NCI-H2081 treated with DMSO at 0.1 percent for 48 hours (cell line): ENCODE measurements around the gene GNGT1.

Experiments used
- DNase-seq: peaks from one replicate; lab custom pipeline; 2025; lab: John Stamatoyannopoulos, UW

GNGT1 gene

GRCh38 chr7:93906267-93906666 lies at the start of gene GNGT1:
Gene GNGT1 (plus strand): TSS chr7:93906567. CDS start chr7:93906747, 180 bp downstream.
- DNase-seq, result no peak

- DNase-seq, result no peak
Measured at GRCh38 chr7:93858857-93859256, 47.5 kb upstream of the GNGT1 start.

- DNase-seq, result no peak
Measured at GRCh38 chr7:93860261-93860660, 46.1 kb upstream of the GNGT1 start.

GRCh38 chr7:93861325-93861949 lies 44.9 kb upstream of the GNGT1 start:
- no peak for DNase-seq

GRCh38 chr7:93862651-93863050 lies 43.7 kb upstream of the GNGT1 start:
- no peak for DNase-seq

GRCh38 chr7:93866886-93867285 lies 39.5 kb upstream of the GNGT1 start:
- DNase-seq, result no peak

GRCh38 chr7:93873998-93874574 lies 32.3 kb upstream of the GNGT1 start:
- DNase-seq, result no peak

- DNase-seq, result no peak
Measured at GRCh38 chr7:93877742-93878141, 28.6 kb upstream of the GNGT1 start.

- no peak for DNase-seq
Measured at GRCh38 chr7:93879356-93879755, 27.0 kb upstream of the GNGT1 start.

- no peak for DNase-seq
Measured at GRCh38 chr7:93882468-93882867, 23.9 kb upstream of the GNGT1 start.

GRCh38 chr7:93883078-93883916 lies 23.1 kb upstream of the GNGT1 start:
- no peak for DNase-seq

- DNase-seq, result no peak
Measured at GRCh38 chr7:93883917-93884345, 22.4 kb upstream of the GNGT1 start.

GRCh38 chr7:93884541-93884940 lies 21.8 kb upstream of the GNGT1 start:
- no peak for DNase-seq

DNA sequence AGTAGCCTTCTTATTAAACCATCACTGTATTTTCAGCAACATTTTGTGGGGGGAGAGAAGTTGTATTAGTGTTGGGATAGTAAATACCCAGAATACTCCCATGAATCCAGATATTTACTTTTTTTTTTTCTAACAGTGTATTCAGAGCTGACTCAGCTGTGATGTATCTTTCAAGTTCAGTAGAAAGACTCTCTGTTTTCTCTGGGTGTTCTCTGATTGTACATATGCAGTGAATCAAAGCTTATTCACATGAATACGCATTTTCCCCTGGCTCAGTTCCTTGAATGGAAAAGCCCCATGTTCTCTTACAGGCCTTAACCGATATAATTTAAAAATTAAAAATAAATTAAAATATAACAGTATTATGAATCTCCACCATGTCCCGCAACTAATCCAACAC lies 17.1 kb upstream of the GNGT1 start:
- no peak for DNase-seq

DNA sequence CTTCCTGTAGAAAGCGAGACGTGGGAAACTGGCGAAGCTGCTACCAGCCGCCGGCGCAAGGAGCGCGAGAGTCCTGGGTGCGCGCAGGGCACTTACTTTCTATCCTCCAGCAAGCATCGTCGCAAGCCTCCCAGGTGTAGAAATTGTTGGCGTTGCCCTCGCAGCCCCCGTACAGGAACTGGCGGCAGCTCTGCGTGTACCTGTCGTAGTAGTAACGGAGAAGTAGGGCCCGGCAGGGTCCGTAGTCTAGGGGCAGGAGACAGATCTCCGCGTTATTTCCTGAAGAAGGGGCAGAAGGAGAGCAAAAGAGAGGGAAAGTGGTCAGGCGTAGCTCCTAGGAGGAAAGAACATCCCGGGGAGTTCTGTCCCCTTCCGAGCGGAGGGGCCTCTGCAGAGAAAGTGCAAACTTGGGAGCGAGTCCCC lies 16.3 kb upstream of the GNGT1 start:
- DNase-seq, result no peak

GRCh38 chr7:93890464-93891068 lies 15.8 kb upstream of the GNGT1 start, which contains the start of gene TFPI2:
Gene TFPI2 (minus strand): TSS chr7:93890753. CDS start chr7:93890678, 75 bp downstream.
- no peak for DNase-seq

DNA sequence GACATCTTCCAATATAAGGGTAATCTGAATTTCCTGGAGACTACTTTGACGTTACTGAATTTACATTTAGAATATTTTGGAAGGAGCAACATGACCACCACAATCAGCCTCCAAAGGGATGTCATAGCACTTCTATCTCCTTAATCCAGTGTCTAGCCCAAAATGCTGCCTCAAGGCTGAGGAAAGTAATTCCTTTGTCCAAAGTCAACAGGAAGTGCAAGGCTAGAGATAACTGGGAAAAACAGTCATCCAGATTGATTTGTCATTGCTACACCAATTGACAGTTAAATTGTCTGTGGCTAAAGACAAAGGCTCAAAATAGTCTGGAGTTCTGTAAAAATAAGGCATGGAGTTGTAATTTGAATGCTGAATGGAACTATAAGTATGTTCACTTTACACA lies 11.9 kb upstream of the GNGT1 start:
- no peak for DNase-seq

- DNase-seq, result no peak
Measured at GRCh38 chr7:93894966-93895640, 11.3 kb upstream of the GNGT1 start.

- no peak for DNase-seq
Measured at GRCh38 chr7:93895859-93896600, 10.3 kb upstream of the GNGT1 start.

DNA sequence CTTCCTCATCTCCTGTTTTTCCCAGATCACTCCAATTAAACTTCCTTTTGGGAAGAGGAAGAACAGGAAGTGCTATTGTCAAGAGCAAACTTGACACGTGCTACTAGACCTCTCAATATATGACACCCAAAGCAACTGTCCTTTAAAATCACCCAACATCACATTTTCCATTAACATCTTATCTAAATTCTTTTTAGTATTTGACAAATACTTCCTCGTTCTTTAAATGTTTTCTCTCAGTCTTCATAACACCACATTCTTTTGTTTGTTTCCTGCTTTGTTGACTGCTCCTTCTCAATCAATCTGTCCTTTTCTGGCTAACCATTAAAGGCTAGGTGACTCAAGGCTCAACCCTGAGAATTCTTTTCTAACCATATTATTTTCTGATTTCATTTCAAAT lies 8.7 kb upstream of the GNGT1 start:
- DNase-seq, result no peak

DNA sequence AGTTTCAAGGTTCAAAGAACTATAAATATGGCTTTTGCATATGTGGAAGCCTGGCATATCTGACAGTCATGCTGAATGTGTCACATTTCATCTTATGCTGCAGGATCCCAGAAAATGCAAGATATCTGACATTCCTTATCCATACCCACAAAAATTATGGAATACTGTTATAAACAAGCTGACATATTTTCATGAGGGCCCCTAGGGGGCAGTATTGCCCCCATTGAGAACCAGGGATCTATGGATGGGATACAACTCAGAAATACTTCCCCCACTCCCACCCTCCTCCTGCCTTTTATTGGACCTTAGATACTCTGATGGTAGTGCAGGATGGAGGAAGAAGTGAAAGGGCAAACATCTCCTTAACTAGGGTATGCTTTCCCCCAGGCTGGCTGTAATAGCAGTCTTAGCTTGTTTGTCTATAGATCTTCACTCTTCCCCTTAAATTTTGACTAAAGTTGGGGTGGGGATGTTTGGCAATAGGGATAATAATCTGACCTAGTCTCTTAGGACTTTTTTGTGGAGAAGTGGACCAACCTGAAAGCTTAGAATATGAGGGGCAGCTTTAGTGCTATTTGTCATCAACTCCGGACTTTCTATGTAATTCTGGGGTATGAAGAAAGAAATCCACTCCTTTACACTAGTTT lies 3.5 kb upstream of the GNGT1 start:
- DNase-seq, result no peak
